ENCODE measurements around the gene BPIFB6.

Gene BPIFB6, protein sequence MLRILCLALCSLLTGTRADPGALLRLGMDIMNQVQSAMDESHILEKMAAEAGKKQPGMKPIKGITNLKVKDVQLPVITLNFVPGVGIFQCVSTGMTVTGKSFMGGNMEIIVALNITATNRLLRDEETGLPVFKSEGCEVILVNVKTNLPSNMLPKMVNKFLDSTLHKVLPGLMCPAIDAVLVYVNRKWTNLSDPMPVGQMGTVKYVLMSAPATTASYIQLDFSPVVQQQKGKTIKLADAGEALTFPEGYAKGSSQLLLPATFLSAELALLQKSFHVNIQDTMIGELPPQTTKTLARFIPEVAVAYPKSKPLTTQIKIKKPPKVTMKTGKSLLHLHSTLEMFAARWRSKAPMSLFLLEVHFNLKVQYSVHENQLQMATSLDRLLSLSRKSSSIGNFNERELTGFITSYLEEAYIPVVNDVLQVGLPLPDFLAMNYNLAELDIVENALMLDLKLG

DNA sequence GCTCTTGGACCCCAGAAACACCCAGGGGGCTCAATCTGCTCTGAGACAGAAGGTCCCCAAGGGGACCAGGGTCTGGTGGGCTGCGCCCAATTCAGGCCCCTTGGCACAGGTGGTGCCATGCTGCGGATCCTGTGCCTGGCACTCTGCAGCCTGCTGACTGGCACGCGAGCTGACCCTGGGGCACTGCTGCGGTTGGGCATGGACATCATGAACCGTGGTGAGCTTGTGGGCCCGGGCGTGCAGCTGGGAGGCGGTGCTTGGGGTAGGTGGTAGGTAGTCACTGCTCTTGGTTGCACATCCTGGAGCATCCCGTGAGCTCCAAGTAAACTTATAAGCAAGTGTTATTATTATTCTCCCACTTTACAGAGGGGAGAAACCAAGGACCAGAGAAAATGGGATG is at the start of gene BPIFB6:
Gene BPIFB6 (plus strand): TSS at position 118 of the 400 bp plus-strand sequence. CDS start 0 bp downstream, at position 118.
- DNase-seq = no peak

DNA sequence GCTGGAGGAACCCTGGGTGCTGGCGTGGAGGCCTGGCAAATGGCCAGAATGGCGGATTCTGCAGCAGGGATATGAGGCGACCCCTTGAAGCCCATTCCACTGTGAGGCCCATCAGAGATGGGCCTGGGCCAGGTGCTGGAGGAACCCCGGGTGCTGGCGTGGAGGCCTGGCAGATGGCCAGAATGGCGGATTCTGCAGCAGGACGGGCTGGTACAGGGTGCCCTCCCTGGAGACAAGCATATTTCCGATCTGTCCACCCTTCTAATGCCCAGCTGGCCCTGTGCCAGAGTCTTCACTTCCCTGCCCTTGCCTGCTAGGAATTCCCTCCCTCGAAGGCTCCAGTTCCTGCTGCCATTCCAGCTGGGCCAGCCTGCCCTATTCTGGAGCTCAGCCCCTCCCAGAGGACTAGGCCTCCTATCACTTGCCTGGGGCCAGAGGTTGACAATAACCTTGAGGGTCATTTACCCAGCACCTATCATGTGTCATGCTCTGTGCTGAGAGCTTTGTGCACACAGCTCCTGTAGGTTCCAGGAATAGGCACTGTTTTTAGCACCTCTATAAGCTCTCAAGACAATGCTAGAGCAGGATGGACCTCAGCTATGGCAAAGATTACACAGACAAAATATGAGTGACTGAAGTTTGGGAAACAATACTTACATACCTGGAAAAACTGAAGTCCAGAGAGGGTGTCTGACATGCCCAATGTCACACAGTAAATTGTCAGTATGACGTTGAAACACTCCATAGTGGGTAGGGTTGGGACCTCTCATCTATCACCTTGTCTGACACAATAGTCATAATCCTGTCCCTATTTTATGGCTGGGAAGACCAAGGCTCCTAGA is 48.6 kb upstream of the BPIFB6 start:
- no peak for DNase-seq

DNA sequence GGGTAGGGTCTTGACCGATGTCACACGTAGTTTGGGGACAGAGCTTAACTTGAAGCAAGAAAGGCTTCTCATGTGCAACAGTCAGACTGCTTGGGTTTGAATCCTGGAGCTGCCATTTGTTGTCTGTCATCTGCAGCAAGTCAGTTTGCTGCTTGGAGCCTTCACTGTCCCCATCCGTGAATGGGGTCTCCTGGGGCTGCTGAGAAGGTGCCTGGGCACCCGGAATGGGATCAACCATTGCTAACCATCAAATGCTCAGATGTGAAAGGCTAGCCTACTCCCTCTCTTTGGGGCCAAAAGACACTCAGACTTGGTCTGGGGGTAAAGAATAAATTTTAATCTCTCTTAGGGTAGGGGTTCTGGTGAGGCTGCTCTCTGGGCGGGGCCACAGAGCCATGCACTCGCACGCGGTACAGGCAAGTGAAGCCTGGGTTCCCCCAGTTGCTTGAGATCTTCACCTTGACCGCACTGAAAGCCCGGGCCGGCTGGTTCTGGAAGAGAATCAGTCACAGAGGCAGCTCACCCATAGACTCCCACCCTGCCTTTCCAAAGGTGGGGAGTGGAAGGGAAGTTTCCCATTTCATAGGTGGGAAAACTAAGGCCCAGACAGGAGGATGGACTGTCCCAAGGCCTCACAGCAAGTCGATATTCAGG is 47.9 kb upstream of the BPIFB6 start:
- DNase-seq = no peak

DNA sequence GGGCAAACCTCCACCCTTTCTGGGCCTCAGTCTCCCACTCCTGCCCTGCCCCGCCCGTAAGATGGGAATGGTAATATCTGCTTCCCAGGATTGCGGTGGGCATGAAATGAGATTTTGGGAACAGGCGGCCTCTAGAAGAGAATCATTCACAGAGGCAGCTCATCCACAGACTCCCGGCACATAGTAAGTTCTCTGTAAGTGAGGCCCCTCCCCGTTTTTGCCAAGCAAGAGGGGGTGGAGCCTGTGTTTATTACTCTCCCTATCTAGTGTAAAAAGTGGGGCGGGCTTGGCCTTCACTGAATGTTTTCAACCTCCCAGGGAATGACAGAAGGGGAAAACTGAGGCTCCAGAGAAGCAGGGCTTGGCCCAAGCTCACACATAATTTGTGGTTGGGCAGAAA is 47.3 kb upstream of the BPIFB6 start:
- DNase-seq = no peak

DNA sequence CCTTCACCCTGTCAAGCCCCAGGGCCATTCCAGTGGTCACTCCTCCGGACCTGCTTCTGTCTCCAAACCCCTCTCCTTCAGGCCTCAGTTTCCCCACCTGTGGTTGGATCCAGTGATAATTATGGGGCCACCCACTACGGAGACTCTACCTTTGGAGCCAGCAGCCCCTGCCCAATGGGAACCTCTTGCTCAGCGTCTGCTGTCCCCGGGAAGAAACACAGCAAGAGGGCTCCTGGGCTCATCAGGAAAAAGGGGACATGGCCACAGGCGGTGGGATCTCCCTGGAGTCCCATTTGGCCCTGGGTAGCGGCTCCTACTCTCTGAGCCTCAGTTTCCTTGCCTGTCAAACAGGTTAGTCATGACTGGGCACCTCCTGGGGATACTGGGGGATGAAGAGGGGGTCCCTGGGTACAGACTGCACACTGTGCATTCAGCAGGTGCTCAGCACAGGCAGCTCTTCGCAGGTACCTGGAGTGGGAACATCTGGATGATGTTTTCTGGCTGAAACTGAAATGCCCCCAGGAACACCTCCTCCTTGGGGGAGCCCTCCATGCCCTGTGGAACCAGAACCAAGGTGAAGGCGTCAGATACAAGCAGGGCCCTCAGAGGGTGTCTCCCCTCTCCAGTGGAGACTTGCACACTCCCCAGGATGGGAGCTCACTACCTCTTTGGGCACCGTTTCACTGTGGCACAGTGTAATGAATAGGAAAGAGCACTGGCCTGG is 46.7 kb upstream of the BPIFB6 start:
- no peak for DNase-seq

DNA sequence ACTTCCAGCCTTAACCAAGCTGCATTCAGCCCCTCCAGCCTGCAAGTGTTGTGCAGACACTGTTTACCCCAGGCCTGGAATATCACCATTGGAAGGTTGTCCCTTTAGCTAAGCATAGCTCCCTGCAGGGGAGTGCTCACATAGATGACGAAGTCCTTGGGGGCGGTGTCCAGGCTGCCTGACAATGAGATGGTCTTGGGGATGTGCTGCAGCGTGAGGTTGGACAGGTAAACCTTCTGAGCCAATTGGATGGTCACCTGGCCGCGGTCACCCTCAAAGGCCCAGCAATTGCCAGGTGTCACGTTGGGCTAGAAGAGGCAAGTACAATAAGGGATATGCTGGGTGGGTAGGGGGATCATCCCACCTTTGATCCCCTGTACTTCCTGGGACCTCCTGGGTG is 45.9 kb upstream of the BPIFB6 start:
- no peak for DNase-seq

DNA sequence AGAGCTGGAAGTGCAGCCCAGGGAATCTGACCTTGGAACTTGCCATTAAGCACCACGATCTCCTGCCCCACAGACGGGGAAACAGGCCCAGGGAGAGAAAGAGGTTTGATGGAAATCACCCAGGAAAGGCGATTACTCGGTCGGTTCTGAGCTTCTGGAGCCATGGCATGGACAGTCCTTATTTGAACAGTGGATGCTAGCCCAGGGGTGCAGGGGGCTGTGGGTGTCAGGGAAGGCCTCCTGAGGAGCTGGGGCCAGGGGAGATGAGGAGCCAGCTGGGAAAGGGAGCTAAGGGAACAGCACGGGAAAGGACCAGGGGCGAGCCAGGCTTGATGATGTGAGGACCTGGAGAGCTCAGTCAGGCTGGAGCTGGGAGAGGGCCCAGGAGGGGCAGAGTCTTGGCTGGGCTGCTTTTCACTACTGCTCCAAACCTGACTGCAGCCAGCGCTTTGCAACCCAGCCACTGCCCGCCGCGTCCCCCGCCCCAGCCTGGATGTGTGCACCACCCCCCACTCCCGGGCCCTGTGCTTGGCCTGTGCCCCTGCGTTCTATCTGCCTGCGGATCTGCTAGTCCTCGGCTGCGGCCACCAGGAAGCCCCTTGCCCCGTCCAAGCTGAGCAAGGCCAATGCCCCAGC is 45.0 kb upstream of the BPIFB6 start:
- no peak for DNase-seq

DNA sequence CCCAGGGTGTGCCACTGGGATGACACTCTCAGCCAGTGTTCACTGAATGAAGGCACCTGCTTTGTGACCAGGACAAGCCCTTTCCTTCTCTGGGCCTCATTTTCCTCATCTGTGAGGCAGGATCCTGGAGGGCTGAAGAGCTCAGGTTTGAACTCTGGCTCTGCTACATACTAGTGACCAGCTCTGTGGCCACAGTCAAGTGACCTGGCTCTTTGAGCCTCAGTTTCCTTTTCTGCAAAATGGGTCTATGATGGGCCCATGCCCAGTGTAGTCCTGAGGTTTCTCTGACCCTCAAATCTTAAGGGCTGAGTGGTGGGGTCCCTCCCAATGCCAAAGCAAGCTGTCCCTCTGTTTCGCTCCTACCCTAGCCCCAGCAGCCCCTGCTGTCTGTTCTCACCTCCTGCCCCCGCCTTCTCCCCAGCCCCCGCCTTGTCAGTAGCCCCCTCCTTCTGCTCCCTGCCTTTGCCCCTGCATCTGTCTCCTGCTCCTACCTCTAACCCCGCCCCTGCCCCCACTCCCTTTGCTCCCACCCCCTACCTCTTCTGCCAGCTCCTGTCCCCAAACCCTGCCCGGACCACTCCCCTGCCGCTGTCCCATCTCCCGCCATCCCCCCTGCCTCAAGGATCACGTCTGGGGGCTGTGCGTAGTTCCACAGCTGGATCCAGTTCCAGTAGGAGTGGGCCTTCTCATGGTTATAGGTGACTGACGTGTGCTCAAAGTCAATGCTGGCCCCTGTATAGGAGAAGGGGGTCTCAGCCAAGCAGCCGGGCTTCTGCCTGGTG is 44.2 kb upstream of the BPIFB6 start:
- DNase-seq = no peak

DNA sequence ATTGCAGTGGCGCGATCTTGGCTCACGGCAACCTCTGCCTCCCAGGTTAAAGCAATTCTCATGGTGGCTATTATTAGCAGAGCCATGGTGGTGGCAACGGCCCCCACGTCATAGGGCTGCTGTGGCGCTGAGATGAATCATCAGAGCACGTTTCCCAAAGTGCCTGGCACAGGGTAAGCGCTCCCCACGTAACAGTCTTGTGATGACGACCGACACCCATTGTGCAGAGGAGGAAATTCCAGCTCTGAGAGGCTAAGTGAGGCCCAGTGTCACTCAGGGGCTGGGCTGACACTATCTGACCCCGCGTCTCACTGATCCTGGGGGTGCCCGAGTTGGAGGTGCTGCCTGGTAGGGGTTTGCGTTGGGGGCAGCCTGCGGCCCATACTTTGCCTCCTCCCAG is 43.4 kb upstream of the BPIFB6 start:
- DNase-seq = no peak

DNA sequence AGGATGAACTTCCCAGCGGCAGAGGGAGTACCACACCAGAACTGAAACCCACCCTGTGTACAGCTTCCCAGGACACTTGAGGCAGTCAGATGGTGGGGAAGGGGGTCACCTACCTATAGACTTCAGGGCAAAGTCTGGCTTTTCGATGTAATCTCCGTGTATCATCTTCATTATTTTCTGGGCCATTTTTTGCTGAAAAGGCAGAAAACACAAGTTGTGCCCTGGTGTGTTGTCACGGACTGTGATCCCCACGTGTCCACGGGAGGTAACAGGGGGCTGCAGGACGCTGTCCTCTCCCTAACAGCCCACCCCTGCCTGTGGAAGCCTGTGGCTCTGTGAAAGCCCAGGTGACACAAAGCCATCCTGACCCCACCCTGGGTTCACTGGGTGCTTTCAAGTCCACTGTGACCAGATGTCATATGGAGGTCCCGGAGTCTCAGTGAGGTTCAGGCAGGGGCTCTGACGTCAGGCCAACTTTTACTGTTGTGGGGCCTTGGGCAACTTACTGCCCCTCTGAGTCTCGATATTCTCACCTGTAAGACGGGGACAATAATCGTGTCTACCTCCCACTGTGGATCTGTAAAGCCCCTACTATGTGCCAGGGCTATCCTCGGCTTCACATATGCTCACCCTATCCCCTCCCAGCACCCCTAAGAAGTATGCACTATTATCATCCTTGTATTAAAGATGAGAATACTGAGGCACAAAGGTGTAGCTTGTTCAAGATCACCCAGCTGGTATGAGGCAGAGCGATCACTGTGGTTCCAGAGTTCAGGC is 41.8 kb upstream of the BPIFB6 start:
- no peak for DNase-seq

DNA sequence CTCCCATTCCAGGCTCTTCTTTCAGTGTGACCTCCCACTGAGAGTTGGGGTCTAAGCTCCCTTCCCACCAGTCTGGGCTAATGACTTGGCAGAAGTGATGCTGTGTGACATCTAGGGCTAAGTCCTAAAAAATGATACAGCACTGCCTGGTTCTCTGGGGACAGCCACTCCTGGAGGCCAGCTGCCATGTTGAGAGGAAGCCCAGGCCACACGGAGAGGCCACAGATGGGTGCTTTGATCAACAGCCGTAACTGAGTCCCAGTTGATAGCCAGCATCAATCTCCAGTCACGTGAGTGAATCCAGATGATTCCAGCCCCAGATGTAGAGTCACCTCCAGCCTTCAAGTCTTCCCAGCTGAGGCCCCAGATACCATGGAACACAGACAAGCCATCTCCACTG is 41.0 kb upstream of the BPIFB6 start:
- no peak for DNase-seq

DNA sequence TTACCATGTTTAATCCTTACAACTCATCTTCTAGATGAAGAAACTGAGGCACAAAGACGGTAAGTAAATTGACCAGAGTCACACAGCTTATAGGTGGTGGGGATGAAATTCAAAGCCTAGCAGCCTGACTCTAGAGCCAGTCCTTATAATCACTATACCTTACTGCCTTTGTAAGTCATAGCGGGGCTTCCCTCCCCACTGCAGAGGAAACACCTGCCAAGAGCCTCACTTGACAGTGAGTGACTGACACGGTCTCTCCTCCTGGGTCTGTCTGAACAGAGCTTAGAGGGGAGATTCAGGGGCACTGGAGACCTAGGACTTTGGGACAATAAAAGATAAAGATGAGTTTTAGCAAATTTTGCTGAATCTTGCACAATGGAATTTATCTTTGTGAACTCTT is 40.1 kb upstream of the BPIFB6 start:
- DNase-seq = no peak

DNA sequence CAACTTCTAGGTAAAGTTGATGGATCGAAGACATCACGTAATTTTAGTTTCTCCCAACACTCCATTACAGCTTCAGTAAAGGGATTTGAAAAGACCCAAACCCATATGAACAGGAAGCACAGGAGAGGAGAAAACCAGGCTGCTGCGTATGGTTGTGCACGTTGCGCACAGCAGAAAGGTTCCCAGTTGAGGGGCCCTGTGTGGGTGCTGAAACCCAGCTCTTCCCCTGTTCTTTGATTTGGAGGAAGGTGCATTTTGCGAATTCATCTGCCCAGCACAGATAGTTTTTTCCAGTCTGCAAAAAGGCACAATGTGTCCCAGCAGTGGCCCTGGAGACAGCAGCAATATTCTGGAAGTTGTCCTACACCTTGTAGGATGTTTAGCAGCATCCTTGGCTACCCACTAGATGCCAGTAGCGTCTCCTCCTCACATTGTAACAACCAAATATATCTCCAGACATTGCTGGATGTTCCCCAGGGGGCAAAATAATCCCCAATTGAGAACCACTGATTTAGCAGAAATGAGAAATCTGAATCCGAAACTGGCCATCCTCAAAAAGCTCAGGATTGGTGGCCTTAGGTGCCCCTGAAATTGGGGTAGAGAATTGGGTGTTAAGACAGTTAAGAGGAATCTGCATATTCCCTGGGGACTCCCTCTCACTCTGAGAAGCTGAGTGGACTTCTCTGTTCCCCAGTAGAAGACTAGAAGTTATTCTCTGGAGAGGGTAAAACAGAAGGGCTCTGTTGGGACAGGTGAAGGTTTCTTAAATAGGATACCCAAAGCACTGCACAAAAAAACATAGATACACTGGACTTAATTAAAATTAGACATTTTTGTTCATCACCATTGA is 39.4 kb upstream of the BPIFB6 start:
- DNase-seq = no peak

DNA sequence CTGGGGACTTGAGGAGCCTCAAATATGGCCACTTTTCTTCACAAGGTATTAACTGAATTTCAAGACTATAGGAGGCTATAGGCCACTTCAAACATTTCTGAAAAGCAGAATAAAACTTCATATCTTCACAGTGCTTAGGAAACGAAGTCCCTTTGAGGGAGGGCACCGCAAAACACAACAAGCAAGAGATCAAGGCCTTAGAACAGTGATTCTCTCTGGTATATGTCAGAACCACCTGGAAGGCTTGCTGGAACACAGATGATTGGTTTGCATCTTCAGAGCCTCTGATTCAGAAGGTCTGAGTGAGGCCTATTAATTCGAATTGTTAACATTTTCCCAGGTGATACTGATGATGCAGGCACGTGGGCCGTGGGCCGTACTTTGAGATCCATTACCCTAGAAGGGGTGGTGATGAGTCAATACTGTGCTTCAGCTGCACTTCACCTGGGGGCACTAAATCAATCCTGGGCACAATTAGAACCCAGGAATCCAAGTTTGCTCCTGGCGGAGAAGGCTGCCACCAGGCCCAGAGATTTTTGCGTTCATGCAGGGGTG is 37.9 kb upstream of the BPIFB6 start:
- DNase-seq = no peak

DNA sequence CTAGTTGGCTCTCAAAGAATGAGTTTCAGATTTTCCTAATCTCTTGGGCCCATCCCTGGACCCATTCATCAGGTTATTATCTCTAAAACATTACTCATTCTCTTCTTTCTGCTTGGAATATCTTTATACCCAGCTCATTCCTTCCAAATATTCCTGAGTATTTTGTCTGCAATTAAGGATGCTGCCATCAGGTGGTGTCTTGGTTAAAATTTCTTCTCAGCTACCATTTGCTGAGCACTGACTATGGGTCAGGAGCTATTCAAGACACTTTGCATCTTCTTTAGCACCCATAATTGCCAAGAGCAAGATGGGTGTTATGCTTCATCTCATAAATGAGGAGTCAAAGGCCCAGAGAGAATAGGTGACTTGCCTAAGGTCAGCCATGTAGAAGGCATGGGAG is 35.6 kb upstream of the BPIFB6 start:
- DNase-seq = no peak

DNA sequence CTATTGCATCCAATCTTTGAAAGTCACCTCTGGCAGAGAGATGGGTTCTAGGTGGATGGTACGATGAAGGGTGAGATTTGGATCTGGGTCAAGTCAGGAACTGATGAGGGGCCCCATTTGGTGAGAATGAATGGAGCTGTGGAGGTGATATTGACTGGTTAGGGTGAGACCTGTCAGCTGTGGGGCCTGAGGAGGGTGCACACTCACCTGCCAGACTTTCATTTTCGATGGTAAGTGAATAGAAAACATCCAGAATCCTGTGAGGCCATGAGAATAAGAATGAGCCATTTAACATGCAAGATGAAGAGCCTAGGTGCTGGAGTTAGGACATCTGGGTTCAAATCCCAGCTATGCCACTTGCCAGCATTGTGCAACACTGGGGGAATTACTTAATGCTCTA is 34.0 kb upstream of the BPIFB6 start:
- no peak for DNase-seq

DNA sequence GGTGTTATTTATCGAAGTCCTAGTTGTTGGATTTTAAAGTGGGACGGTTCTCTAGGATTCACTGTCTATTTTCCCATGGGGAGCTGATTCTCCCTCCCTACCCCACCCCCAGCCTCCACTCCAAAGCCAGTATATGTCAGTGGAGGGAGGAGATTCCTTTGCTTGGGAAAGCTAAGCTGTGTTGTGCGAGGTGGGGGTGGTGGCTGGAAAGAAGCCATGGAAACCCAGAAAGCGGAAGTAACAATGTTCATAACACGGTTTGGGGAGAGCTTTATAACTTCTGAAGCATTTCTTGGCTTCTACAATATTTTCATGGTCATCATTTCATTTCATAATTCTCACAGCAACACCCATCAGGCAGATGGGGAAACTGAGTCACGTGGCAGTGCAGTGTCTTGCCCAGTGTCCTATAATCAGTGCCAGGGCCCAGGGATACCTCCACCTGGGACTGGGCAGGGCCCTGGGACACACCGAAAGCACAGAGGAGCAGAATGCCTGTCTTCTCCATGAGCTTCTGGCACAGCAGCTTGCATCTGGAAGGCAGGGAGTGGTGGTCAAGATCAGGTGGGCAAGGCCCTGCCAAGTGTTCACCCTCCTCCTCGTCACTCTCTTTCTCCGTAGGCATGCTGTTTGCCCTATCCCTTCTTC is 31.7 kb upstream of the BPIFB6 start:
- no peak for DNase-seq

DNA sequence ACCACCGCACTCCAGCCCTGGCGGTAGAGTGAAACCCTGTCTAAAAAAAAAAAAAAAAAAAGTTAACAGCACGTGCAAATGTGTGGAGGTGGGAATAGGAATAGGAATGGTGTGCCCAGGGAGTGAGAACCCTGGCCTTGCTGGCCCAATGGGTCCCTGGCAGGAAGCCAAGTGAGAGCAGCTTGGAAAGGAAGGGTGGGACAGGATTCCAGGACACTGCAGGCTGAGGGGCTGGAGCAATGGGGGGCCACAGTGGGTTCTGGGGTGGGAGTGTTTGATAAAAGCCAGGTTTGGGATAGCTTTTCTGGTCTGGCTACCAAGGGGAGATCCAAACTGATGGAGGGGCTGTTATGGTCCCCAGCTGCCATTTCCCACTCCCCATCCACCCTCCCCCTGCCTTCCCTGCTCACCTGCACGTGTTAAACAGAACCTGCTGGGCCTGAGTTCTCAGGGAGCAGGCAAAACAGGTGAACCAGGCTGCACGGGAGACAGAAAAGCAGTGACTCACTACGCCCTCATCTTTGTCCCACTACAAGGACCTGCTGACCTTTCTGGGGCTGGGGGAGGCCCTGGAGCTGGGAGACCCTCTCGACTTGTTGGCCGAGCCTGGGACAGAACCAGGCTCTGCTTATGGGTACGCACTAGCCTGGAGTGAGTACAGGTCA is 30.5 kb upstream of the BPIFB6 start:
- DNase-seq = no peak
